K562 (cell line): ENCODE measurements around the gene TBC1D10A.

Source experiments
- EZH2 ChIP-seq: IDR thresholded peaks from 2 replicates; pipeline ENCODE4 v1.6.1; 2012; ENCODE audit warnings: low read depth, mild to moderate bottlenecking, inconsistent platforms, low read length, borderline replicate concordance
- GATAD2A ChIP-seq: fragments of 450-650 bp; IDR thresholded peaks from 2 replicates; pipeline ENCODE4 v1.6.1; 2017
- JUND ChIP-seq, 2 experiments: IDR thresholded peaks; 2 replicates in 1 of 2; 3 replicates in 1 of 2; pipeline ENCODE4 v1.6.1; 2011; ENCODE audit warnings: borderline replicate concordance in 2 of 2, low read depth in 2 of 2, low read length in 2 of 2, improper control_type of control experiment in 1 of 2, missing biosample characterization in 1 of 2, missing genetic modification characterization in 1 of 2, missing genetic modification reagents in 1 of 2
- NFRKB ChIP-seq: fragments of 450-650 bp; IDR thresholded peaks from 2 replicates; pipeline ENCODE4 v1.6.1; 2016; ENCODE audit warnings: low read depth
- PTRF ChIP-seq: fragments of 450-650 bp; IDR thresholded peaks from 2 replicates; pipeline ENCODE4 v1.6.1; 2016; ENCODE audit warnings: mild to moderate bottlenecking, missing genetic modification characterization, missing compliant biosample characterization
- ZNF121 ChIP-seq: sonication (generic); formaldehyde crosslinking; conservative IDR thresholded peaks from 2 replicates; pipeline ENCODE4 v1.8.0; 2022; ENCODE audit warnings: missing genetic modification reagents
- ZNF274 ChIP-seq: IDR thresholded peaks from 2 replicates; pipeline ENCODE4 v1.6.1; 2011; ENCODE audit warnings: low read depth, mild to moderate bottlenecking, low read length, moderate library complexity, borderline replicate concordance
- TF ChIP-seq, protein P1 (sequence below): sonication (generic); formaldehyde crosslinking; IDR thresholded peaks from 2 replicates; pipeline ENCODE4 v1.8.0; 2023; ENCODE audit warnings: mild to moderate bottlenecking, missing genetic modification reagents
- TF ChIP-seq, protein P2 (sequence below), 3 experiments: IDR thresholded peaks in 2 of 3; conservative IDR thresholded peaks in 1 of 3; 2 replicates each; pipeline ENCODE4 v1.5.1; 2011 to 2012; ENCODE audit warnings: low read length in 3 of 3, mild to moderate bottlenecking in 3 of 3, control low read depth in 2 of 3, improper control_type of control experiment in 1 of 3, inconsistent platforms in 1 of 3, low read depth in 1 of 3, mixed read lengths in 1 of 3, moderate library complexity in 1 of 3; ENCODE audit not compliant: insufficient read depth in 2 of 3
- TF ChIP-seq, protein P3 (sequence below), 2 experiments: fragments of 250-450 bp in 1 of 2; fragments of 450-650 bp in 1 of 2; sonication (Bioruptor Pico) in 1 of 2; IDR thresholded peaks; 2 replicates each; pipeline versions ENCODE4 v1.6.1 to v1.8.0; 2016 to 2021; ENCODE audit warnings: mild to moderate bottlenecking in 2 of 2, moderate library complexity in 2 of 2, missing compliant biosample characterization in 1 of 2, missing genetic modification characterization in 1 of 2
- TF ChIP-seq, protein P4 (sequence below): fragments of 450-650 bp; IDR thresholded peaks from 2 replicates; pipeline ENCODE4 v1.6.1; 2016; ENCODE audit warnings: mild to moderate bottlenecking, moderate library complexity

DNA sequence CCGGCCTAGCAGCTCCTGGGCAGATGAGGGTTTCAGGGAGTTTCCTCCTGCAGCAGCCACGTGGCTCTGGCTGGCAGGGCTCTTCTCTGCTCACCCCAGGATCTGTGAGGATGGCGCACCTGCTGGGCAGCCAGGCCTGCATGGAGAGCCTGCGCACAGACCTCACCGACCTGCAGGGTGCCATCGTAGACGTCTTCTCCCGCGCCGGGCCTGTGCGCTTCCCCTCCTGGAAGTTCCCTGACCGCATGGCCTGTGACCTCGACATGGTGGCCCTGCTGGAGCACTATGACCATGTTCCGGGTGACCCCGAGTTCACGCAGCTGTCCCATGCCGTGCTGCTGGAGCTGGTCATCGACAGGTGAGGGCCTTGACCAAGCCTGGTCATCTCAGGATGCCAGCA lies 39.1 kb upstream of the TBC1D10A start:
- TF ChIP-seq, protein P1, sequence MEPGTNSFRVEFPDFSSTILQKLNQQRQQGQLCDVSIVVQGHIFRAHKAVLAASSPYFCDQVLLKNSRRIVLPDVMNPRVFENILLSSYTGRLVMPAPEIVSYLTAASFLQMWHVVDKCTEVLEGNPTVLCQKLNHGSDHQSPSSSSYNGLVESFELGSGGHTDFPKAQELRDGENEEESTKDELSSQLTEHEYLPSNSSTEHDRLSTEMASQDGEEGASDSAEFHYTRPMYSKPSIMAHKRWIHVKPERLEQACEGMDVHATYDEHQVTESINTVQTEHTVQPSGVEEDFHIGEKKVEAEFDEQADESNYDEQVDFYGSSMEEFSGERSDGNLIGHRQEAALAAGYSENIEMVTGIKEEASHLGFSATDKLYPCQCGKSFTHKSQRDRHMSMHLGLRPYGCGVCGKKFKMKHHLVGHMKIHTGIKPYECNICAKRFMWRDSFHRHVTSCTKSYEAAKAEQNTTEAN (CRISPR knock-in tag): no peak
- TF ChIP-seq, protein P2, sequence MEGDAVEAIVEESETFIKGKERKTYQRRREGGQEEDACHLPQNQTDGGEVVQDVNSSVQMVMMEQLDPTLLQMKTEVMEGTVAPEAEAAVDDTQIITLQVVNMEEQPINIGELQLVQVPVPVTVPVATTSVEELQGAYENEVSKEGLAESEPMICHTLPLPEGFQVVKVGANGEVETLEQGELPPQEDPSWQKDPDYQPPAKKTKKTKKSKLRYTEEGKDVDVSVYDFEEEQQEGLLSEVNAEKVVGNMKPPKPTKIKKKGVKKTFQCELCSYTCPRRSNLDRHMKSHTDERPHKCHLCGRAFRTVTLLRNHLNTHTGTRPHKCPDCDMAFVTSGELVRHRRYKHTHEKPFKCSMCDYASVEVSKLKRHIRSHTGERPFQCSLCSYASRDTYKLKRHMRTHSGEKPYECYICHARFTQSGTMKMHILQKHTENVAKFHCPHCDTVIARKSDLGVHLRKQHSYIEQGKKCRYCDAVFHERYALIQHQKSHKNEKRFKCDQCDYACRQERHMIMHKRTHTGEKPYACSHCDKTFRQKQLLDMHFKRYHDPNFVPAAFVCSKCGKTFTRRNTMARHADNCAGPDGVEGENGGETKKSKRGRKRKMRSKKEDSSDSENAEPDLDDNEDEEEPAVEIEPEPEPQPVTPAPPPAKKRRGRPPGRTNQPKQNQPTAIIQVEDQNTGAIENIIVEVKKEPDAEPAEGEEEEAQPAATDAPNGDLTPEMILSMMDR (IDR thresholded peaks at IDR 0.05 in 2 of 3, conservative IDR thresholded peaks at IDR 0.05 in 1 of 3; ENCODE audit: insufficient read depth in 2 of 3, low read depth in 1 of 3, low read length in 3 of 3): no peak
- no peak for TF ChIP-seq NFRKB
- TF ChIP-seq, protein P3, sequence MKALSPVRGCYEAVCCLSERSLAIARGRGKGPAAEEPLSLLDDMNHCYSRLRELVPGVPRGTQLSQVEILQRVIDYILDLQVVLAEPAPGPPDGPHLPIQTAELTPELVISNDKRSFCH (CRISPR knock-in tag; IDR thresholded peaks at IDR 0.05): no peak
- TF ChIP-seq, protein P3 (tag; IDR thresholded peaks at IDR 0.05): no peak
- TF ChIP-seq, protein P4, sequence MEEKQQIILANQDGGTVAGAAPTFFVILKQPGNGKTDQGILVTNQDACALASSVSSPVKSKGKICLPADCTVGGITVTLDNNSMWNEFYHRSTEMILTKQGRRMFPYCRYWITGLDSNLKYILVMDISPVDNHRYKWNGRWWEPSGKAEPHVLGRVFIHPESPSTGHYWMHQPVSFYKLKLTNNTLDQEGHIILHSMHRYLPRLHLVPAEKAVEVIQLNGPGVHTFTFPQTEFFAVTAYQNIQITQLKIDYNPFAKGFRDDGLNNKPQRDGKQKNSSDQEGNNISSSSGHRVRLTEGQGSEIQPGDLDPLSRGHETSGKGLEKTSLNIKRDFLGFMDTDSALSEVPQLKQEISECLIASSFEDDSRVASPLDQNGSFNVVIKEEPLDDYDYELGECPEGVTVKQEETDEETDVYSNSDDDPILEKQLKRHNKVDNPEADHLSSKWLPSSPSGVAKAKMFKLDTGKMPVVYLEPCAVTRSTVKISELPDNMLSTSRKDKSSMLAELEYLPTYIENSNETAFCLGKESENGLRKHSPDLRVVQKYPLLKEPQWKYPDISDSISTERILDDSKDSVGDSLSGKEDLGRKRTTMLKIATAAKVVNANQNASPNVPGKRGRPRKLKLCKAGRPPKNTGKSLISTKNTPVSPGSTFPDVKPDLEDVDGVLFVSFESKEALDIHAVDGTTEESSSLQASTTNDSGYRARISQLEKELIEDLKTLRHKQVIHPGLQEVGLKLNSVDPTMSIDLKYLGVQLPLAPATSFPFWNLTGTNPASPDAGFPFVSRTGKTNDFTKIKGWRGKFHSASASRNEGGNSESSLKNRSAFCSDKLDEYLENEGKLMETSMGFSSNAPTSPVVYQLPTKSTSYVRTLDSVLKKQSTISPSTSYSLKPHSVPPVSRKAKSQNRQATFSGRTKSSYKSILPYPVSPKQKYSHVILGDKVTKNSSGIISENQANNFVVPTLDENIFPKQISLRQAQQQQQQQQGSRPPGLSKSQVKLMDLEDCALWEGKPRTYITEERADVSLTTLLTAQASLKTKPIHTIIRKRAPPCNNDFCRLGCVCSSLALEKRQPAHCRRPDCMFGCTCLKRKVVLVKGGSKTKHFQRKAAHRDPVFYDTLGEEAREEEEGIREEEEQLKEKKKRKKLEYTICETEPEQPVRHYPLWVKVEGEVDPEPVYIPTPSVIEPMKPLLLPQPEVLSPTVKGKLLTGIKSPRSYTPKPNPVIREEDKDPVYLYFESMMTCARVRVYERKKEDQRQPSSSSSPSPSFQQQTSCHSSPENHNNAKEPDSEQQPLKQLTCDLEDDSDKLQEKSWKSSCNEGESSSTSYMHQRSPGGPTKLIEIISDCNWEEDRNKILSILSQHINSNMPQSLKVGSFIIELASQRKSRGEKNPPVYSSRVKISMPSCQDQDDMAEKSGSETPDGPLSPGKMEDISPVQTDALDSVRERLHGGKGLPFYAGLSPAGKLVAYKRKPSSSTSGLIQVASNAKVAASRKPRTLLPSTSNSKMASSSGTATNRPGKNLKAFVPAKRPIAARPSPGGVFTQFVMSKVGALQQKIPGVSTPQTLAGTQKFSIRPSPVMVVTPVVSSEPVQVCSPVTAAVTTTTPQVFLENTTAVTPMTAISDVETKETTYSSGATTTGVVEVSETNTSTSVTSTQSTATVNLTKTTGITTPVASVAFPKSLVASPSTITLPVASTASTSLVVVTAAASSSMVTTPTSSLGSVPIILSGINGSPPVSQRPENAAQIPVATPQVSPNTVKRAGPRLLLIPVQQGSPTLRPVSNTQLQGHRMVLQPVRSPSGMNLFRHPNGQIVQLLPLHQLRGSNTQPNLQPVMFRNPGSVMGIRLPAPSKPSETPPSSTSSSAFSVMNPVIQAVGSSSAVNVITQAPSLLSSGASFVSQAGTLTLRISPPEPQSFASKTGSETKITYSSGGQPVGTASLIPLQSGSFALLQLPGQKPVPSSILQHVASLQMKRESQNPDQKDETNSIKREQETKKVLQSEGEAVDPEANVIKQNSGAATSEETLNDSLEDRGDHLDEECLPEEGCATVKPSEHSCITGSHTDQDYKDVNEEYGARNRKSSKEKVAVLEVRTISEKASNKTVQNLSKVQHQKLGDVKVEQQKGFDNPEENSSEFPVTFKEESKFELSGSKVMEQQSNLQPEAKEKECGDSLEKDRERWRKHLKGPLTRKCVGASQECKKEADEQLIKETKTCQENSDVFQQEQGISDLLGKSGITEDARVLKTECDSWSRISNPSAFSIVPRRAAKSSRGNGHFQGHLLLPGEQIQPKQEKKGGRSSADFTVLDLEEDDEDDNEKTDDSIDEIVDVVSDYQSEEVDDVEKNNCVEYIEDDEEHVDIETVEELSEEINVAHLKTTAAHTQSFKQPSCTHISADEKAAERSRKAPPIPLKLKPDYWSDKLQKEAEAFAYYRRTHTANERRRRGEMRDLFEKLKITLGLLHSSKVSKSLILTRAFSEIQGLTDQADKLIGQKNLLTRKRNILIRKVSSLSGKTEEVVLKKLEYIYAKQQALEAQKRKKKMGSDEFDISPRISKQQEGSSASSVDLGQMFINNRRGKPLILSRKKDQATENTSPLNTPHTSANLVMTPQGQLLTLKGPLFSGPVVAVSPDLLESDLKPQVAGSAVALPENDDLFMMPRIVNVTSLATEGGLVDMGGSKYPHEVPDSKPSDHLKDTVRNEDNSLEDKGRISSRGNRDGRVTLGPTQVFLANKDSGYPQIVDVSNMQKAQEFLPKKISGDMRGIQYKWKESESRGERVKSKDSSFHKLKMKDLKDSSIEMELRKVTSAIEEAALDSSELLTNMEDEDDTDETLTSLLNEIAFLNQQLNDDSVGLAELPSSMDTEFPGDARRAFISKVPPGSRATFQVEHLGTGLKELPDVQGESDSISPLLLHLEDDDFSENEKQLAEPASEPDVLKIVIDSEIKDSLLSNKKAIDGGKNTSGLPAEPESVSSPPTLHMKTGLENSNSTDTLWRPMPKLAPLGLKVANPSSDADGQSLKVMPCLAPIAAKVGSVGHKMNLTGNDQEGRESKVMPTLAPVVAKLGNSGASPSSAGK: no peak
- no peak for TF ChIP-seq PTRF (tag)
- TF ChIP-seq ZNF274: no peak
- TF ChIP-seq JUND (IDR thresholded peaks at IDR 0.05; ENCODE audit: borderline replicate concordance, low read depth, low read length): no peak
- TF ChIP-seq JUND (tag; IDR thresholded peaks at IDR 0.05; ENCODE audit: borderline replicate concordance, low read depth, low read length): no peak
- TF ChIP-seq EZH2: no peak
- no peak for TF ChIP-seq ZNF121
- no peak for TF ChIP-seq GATAD2A
